ENCODE results near the gene ZSCAN23.
"Not testable (repeated sequence)": the region's sequence is repeated elsewhere in the genome, so short reads cannot be mapped to it uniquely, and the experiment has no call there.

ZSCAN23 gene

DNA sequence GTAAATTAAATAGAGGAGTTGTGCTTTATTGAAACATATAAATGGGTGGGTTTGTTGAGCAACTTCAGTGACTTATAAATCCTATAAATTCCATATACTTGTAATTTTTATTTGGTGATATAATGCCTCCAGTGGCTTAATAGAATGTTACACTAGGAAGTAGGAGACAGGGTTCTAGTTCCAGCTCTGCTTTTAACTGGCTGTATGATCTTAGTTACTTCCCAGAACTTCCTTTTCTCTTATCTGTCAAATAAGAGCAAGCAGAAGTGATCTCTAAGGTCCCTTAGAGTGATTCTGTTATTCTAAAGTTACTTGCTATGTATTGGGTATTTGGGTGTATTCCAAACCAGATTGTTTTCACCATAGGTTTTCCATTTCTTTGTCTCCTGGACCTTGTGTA, 10.2 kb downstream of the ZSCAN23 start:
- no peak for DNase-seq

DNA sequence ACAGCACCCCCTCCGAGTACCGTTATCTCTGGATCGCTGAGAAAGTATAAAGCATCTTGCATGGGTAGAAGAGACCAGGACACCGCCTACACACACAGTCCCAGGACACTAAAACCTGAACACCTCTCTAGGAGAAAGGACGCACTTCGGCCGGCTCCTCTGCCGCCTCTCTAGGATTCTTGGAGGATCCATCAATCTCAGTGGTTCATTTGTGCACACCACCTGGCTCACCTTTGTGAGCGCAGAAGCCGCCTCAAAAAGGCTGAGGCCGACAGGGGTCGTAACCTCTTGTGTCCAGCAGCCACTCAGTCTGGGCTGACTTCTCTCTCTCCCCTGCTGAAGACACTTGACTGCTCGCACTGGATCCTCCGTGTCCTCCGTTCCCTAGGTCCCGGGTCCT, 13.5 kb downstream of the ZSCAN23 start:
- no peak for DNase-seq

DNA sequence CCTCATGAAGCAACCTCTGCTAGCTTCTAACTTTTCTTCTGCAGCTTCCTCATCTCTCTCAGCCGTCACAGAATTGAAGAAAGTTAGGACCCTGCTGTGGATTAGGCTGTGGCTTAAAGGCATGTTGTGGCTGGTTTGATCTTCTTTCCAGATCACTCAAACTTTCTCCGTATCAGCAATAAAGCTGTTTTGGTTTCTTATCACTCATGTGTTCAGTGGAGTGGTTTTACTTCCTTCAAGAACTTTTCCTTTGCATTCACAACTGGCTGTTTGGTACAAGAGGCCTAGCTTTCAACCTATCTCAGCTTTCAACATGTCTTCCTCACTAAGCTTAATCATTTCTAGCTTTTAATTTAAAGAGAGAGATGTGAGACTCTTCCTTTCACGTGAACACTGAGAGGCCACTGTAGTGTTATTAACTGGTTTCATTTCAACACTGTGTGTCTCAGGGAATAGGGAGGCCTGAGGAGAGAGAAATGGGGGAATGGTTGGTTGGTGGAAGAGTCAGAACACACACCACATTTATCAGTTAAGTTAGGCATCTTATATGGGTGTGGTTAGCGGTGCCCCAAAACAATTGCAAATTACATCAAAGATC, 17.2 kb downstream of the ZSCAN23 start:
- no peak for DNase-seq

DNA sequence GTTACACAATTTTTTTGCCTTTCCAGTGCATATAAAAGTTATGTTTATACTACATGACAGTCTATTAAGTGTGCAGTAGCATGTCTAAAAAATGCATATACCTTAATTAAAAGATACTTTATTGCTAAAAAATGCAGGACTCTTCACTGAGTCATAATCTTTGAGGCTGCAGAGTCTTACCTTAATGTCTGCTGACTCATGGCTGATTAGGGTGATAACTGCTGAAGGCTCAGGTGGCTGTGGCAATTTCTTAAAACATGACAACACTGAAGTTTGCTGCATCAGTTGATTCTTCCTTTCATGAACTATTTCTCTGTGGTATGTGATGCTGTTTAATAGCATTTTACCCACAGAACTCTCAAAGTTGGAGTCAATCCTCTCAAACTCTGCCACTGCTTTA, 19.1 kb downstream of the ZSCAN23 start:
- DNase-seq, result no peak

DNA sequence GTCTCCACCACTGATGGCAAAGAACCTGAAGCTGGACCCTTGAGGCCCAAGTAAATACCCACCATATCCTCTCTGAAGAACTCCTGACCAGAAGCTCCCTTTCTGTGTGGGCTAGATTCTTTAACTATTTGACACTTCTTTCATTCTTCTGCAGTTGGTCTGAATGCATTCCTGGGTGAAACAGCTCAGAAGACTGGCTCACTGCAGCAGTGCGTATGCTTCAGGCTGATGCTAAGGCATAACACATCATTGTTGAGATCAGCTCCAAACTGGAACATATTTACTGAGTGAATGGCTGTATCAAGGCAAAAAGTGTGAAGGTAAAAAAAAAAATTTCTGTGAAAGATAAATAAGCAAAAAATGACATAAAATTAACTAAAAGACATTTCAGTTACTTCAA, 19.7 kb downstream of the ZSCAN23 start:
- no peak for DNase-seq

DNA sequence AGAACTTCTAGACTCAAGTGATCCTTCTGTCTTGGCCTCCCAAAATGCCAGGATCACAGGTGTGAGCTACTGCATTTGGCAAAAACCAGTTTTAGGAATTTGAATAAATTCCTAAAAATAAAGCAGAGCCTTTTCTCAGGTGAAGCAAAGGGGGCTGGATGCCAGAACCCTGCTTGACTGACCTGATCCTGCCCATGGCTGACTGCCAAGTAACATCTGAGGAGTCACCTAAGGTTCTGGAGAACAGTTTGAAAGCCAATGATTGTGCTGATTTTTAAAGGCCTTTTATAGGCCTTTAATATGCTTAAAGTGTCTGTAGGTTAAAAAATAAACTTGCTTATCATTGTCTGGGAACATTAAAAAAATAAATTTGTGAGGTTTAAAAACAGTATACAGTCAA, 29.6 kb downstream of the ZSCAN23 start:
- DNase-seq, result no peak

DNA sequence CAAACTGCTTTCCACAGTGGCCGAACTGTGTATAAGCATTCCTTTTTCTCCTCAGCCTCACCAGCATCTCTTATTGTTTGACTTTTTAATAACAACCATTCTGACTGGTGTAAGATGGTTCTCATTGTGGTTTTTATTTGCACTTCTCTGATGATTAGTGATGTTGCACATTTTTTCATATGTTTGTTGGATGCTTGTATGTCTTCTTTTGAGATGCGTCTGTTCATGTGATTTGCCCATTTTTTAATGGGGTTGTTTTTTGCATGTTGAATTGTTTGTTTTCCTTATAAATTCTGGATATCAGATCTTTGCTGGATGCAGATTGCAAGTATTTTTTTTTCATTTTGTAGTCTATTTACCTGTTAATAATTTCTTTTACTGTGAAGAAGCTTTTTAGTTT, 32.5 kb downstream of the ZSCAN23 start:
- no peak for DNase-seq

DNA sequence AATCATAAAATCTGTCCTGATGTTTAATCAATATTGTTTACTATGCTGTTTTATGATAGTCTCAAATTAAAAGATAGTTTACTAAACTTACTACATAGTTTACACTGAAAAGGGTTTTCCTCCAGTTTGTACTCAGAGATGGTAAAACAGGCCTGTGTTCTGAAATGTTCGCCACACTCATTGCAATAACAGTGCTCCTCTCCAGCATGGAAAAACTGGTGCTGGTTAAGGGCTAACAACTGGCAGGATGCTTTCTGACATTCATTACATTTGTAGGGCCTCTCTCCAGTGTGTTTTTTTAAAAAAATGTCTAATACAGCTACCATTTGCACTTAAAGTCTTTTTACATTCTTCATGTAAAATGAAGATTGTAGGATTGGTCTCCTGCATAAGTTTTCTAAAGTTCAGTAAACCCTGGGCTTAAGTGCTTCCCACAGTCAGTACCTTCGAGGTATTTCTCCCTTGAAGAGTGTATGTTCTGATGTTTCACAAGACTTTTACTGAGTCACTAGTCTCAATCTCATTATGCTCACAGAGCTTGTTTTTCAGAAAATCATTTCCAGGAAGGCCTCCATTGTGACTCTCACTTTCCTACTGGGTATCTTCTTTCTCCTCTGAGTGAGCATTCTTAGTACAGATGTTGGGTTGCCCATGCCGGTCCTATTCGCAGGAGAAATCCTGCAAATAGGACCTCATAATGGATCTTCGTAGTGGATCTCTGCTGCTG, 35.1 kb downstream of the ZSCAN23 start:
- no peak for DNase-seq

DNA sequence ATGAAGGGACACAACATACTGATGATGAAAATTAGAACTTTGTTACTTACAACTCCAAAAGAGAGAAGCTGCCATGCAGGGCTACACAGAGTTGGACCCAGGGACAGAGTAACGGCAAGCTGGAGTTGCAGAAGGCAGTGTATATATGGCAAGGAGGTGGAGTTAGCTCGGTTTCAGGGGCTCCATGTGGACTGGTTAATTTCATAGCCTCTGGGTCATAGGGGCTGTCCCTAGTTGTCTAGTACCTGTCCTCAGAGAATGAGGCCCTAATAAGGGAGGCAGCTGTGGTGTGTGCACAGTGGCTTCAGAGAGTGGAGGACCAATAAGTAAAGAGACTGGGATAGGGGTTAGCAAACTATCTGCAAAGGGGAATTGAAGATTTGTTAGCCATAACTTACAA, 35.9 kb downstream of the ZSCAN23 start:
- DNase-seq, result no peak

DNA sequence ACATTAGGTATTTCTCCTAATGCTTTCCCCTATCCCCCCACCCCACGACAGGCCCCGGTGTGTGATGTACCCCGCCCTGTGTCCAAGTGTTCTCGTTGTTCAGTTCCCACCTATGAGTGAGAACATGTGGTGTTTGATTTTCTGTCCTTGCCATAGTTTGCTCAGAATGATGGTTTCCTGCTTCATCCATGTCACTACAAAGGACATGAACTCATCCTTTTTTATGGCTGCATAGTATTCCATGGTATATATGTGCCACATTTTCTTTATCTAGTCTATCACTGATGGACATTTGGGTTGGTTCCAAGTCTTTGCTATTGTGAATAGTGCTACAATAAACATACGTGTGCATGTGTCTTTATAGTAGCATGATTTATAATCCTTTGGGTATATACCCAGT, 39.4 kb downstream of the ZSCAN23 start:
- DNase-seq, result not testable (repeated sequence)

DNA sequence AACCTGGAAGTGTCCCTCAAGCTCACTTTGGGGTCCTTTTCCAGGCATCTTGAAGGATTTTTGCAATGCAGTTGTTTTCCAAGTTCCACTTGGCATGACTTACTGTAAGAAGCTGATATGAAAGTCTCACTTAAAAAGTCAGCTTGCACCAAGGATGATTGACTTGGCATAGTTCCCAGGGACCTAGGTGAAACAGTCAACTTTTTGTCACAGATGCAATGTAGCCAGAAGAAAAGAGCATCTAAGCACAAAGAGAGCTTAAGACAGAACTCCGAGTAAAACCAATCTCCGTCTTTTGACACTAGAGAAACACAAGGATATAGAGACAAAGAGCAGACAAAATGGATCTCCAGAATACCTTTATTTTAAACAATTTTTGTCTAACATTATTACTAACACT, 41.1 kb downstream of the ZSCAN23 start:
- DNase-seq, result no peak

DNA sequence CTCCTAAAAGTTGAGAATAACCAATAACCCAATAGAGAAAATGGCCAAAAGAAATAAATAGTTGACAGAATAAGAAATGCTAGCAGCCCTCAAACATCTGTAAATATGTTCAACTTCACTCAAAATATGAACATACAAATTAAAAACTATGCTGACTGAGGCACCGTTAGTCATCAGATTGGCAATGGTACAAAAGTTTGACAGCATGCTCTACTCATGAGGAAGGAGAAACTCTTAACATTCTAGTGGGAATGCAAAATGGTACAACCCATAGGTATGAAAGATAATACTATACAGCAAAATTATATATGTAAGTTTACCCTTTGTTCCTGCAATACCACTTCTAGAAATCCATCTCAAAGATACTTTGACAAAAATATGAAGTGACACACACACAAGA, 42.1 kb downstream of the ZSCAN23 start:
- DNase-seq, result no peak

DNA sequence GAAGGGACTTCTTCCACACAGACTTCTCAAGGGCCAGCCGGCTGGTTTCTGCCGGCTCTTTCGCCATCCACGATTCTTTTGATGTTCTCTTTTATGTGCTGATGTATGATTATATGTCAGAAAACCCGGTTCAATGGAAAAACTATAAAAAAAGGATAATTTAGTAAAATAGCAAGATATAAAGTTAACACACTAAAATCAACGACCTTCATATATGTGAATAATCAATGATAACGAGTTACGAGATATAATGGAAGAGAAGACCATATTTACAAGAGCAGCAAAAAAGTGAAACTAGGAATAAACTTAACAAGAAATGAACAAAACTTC, 43.2 kb downstream of the ZSCAN23 start:
- no peak for DNase-seq

DNA sequence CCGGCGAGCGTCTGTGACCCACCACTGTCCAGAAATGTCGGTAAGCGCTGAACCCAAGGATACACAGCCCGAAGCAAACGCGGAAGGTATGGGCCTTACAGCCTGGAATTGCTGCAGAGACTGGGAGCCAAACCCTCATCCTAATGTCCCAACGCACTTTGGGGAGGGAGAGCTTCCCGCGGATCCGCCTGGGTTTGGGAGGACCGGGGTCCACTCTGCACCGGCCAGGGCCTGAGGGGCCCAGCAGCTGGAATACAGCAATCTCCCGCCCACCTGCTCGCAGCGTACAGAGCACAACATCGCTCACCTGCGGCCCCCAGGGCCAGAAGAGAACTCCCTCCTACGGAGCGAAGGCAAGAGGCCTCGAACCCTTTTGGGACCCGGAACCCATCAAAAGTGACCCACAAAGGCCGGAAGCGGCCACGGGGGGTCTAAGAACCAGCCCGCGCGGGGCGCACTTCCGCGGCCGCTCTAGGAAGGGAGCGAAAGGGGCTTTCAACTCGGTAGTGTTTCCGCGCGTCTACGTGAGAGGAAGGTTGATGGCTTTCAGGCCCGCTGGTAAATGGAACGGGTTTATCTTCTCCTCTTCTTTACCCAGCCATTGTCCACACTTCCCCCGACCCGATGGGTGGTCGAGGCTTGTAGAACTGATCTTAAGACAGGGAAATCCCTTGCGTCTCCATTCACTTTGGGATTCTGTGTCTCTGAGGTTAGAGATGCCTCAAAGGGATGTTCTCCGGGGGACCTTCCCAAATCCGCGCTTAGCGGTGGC, 43.8 kb downstream of the ZSCAN23 start, which contains the start of gene ZSCAN12:
TSS of gene ZSCAN12 (minus strand) at position 398 of the 772 bp plus-strand sequence. CDS start 1,342 bp downstream, outside the sequence.
- DNase-seq, result peak; percentile 64

DNA sequence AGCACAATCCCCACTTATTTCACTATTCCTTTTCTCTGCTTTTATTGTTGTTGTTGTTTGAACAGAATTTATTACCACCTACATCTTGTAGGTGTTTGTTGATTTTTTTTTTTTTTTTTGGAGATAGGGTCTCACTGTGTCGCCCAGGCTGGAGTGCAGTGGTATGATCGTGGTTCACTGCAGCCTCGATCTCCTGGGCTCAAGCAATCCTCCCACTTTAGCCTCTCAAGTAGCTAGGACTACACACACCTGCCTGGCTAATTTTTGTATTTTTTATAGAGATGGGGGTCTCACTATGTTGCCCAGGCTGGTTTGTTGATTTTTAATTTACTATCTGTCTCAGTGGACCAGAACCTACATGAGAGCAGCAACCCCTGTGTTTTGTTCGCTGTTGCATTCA, 47.4 kb downstream of the ZSCAN23 start:
- no peak for DNase-seq

DNA sequence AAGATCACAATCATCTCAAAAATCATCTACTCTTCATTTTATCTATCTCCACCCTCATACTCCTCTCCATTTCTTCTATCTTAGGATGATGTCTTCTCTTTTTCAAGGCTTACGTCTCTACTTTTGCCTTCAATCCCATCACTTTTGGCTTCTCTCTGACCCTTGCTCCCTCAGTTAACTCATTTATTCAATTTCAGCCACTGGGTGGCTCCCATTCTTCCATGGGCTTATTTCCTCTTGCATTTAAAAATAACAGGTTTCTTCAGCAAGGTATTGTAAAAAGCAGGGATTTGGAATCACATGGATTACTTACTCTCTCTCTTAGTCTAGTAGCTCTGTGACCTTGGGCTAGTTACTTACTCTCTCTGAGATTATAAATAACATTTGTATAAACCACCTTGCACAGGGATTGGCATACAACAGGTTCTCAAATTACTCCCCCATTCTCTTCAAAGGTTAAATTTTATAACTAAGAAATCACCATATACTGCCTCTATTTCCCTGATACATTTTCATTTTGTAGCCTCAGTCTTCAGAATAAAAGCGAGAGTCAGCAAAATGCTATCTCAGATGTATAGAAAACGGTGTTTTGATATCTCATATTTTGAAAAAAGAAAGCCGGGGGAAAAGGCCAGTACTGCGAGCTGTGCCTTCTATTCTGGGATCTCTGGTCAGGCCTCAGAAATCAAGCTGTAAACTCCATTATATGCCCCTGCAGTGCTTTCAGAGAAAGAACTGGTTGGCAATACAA, 49.2 kb downstream of the ZSCAN23 start:
- DNase-seq, result no peak

DNA sequence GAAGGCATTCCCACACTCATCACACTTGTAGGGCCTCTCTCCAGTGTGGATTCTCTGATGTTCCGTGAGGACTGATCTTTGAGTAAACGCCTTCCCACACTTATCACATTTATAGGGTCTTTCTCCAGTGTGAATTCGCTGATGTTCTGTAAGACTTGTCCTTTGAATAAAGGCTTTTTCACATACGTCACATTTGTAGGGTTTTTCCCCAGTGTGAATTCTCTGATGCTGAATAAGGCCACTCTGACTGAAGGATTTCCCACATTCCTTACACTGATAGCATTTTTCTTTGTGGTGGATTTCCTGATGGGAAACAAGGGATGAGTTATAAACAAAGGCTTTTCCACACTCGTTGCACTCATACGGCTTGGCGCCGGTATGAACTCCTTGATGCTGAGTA, 52.6 kb downstream of the ZSCAN23 start:
- no peak for DNase-seq

DNA sequence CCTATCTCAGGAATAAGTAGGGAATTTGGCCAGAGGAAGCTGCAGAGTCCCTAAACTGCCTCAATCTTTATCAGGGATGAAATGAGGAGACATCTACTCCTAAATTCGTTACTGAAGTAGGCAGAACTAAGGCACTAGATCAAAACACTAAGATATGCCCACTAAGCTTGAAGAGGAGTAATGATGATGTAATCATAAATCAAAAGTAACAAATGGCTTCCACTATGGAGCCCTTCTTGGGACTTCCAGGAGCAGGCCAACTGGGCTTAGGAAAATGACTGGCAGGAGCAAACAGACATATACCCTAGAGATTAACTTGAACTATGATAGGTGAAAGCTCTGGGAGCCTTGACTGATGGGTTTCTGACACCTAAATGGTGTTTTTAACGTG, 59.2 kb downstream of the ZSCAN23 start:
- no peak for DNase-seq

DNA sequence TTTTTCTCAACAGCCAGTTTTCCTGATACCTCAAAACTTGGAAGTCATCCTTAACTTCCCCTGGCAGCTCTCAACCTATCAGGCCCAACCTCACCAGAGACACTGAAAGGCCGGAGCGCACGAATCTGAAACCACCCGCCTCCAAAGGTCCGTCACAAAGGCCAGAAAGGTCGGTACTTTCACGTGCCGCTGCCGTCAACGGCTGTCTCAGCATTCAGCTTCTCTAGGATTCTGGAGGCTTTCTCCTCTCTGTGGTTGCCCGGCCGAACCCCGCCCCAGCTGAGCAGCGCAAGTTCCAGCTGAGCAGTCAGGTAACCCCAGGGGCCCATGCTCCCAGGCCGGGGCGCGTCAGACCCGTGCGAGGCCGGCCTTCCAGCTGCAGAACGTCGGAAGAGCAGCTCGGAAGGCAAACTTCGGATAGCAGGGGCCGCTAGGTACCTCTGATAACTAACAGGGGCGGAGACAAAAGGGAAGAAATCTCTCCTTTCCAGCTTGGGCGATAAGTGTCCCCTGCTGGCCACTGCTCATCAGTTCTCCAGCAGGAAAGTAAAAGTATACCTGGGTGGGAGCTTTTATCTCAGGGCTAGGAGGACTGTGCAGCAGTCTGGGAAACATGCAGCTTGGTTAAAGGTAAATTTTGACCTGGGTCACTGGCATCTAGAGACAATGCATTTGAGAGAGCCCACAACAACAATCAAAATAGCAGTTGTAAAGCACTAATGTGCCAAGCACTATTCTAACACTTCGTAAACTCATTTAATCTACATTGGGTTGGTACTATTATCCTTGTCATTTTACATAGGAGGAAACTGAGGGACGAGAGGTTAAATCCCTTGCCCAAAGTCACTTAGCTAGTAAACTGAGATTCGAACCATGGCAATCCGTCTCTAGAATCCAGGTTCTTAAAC, 59.8 kb downstream of the ZSCAN23 start:
- DNase-seq, result no peak
